ENCODE results near the gene GFY.

Gene GFY

GRCh38 chr19:49443366-49444099 is 18.3 kb downstream of the GFY start (continued):
- TF ChIP-seq ZNF10 (tag by site-specific recombination; IDR thresholded peaks at IDR 0.05) (0 out of 2 replicates have a peak, but pooled peaks have one; percentile 45), ZNF513 (tag by site-specific recombination; IDR thresholded peaks at IDR 0.05) (peak; percentile 84), ZNF518A (tag by site-specific recombination; conservative IDR thresholded peaks at IDR 0.05; ENCODE audit: low read depth) (peak; percentile 50; the same call in 1 of the 2 replicates), ZNF16 (tag by site-specific recombination; IDR thresholded peaks at IDR 0.05; ENCODE audit: low read depth) (no peak), ZNF501 (tag by site-specific recombination; IDR thresholded peaks at IDR 0.05) (peak; percentile 87), SP2 (tag by site-specific recombination; IDR thresholded peaks at IDR 0.05) (no peak; the same call in 1 of the 2 replicates), ZNF184 (tag by site-specific recombination; IDR thresholded peaks at IDR 0.05) (no peak), ZNF133 (tag by site-specific recombination; IDR thresholded peaks at IDR 0.05) (no peak), ZNF311 (tag by site-specific recombination; IDR thresholded peaks at IDR 0.05; ENCODE audit: borderline replicate concordance) (no peak), ZNF155 (tag by site-specific recombination; IDR thresholded peaks at IDR 0.05) (no peak), ZNF707 (tag by site-specific recombination; IDR thresholded peaks at IDR 0.05) (no peak), ZNF169 (tag by site-specific recombination; IDR thresholded peaks at IDR 0.05) (no peak; the same call in 1 of the 2 replicates), ZNF664 (tag by site-specific recombination; IDR thresholded peaks at IDR 0.05) (no peak), ZFHX2 (tag by site-specific recombination; conservative IDR thresholded peaks at IDR 0.05) (peak; percentile 100), ZNF214 (tag by site-specific recombination; IDR thresholded peaks at IDR 0.05; ENCODE audit: borderline replicate concordance) (no peak), ZNF404 (tag by site-specific recombination; IDR thresholded peaks at IDR 0.05) (no peak), ZBTB11 (tag by site-specific recombination; conservative IDR thresholded peaks at IDR 0.05; ENCODE audit: low read depth) (peak; percentile 88), KLF7 (tag by site-specific recombination; IDR thresholded peaks at IDR 0.05; ENCODE audit: borderline replicate concordance) (no peak; the same call in 1 of the 2 replicates), KLF8 (tag by site-specific recombination; IDR thresholded peaks at IDR 0.05) (peak; percentile 97), ZNF624 (tag by site-specific recombination; IDR thresholded peaks at IDR 0.05) (no peak), RBAK (tag by site-specific recombination; IDR thresholded peaks at IDR 0.05) (no peak), ZBTB44 (tag by site-specific recombination; IDR thresholded peaks at IDR 0.05) (no peak), BCL11A (tag by site-specific recombination; IDR thresholded peaks at IDR 0.05; ENCODE audit: low read depth) (peak; percentile 62), ZNF174 (tag by site-specific recombination; IDR thresholded peaks at IDR 0.05) (no peak), ZXDB (tag by site-specific recombination; IDR thresholded peaks at IDR 0.05) (peak; percentile 80), ZNF248 (tag by site-specific recombination; IDR thresholded peaks at IDR 0.05) (no peak), ZNF23 (tag by site-specific recombination; IDR thresholded peaks at IDR 0.05; ENCODE audit: borderline replicate concordance) (no peak), ZNF596 (tag by site-specific recombination; IDR thresholded peaks at IDR 0.05) (no peak), ZNF112 (tag by site-specific recombination; IDR thresholded peaks at IDR 0.05) (no peak), KLF10 (tag by site-specific recombination; IDR thresholded peaks at IDR 0.05) (no peak; the same call in 1 of the 2 replicates)
